A673 (cell line): Measurements from ENCODE around the gene FAM83G. TPM values are rescaled to one million over a fixed set of nuclear protein-coding genes. Genes with fewer than 3 reads are reported as not detected.

Experiments
- BruUV-seq: library from RNA; stranded (reverse); fragments of 400-500 nt; replicated peaks from 2 replicates; lab custom pipeline; 2021; lab: Mats Ljungman, UMichigan
- CTCF ChIA-PET: fragments of 300-600 bp; sonication (Branson Sonifier 250); formaldehyde crosslinking; loops from one replicate; lab custom pipeline; 2022; ENCODE audit warnings: antibody characterized with exemption; lab: Charles Lee
- POLR2A ChIA-PET: fragments of 300-600 bp; sonication (Branson Sonifier 250); formaldehyde crosslinking; loops from one replicate; lab custom pipeline; 2022; ENCODE audit warnings: antibody characterized with exemption; ENCODE audit not compliant: low non-redundant PET; lab: Charles Lee
- DNase-seq: peaks from one replicate; pipeline ENCODE4 v3.0.0-alpha.2; 2015; ENCODE audit warnings: low spot score
- H3K27ac ChIP-seq: fragments of 200-600 bp; sonication (generic); 2 replicates; pipeline ENCODE4 v1.5.1; 2016; ENCODE audit warnings: mixed run types, low read depth, mild to moderate bottlenecking, mixed read lengths, antibody characterized with exemption, low read length; ENCODE audit not compliant: poor library complexity, severe bottlenecking
- H3K27me3 ChIP-seq: fragments of 200-600 bp; sonication (generic); replicated peaks from 2 replicates; pipeline ENCODE4 v1.6.1; 2017; ENCODE audit warnings: mixed run types, low read depth, mild to moderate bottlenecking, mixed read lengths, antibody characterized with exemption, low read length; ENCODE audit not compliant: insufficient read depth, poor library complexity
- H3K36me3 ChIP-seq: fragments of 200-600 bp; sonication (generic); 2 replicates; pipeline ENCODE4 v1.6.1; 2016; ENCODE audit warnings: mixed run types, mild to moderate bottlenecking, mixed read lengths, antibody characterized with exemption, low read length; ENCODE audit not compliant: insufficient read depth, poor library complexity, severe bottlenecking
- H3K4me1 ChIP-seq: fragments of 200-600 bp; sonication (generic); 2 replicates; pipeline ENCODE4 v1.6.1; 2017; ENCODE audit warnings: mixed run types, mild to moderate bottlenecking, mixed read lengths, antibody characterized with exemption, low read length; ENCODE audit not compliant: insufficient read depth, poor library complexity, severe bottlenecking
- H3K4me3 ChIP-seq: fragments of 200-600 bp; sonication (generic); 2 replicates; pipeline ENCODE4 v1.5.1; 2016; ENCODE audit warnings: low read depth, mixed run types, mild to moderate bottlenecking, mixed read lengths, low read length; ENCODE audit not compliant: poor library complexity, severe bottlenecking
- H3K9me3 ChIP-seq: fragments of 200-600 bp; sonication (generic); 2 replicates; pipeline ENCODE4 v1.6.1; 2016; ENCODE audit warnings: mixed run types, low read depth, mild to moderate bottlenecking, mixed read lengths, antibody characterized with exemption, low read length; ENCODE audit not compliant: poor library complexity, severe bottlenecking
- EZH2 ChIP-seq: fragments of 200-600 bp; sonication (generic); IDR thresholded peaks from 2 replicates; pipeline ENCODE4 v1.6.1; 2017; ENCODE audit warnings: borderline replicate concordance, low read depth, mild to moderate bottlenecking, mixed read lengths, antibody characterized with exemption, low read length; ENCODE audit not compliant: poor library complexity, severe bottlenecking
- intact Hi-C: fragments of 100-400 bp; cut with micrococcal nuclease; formaldehyde crosslinking; loops from one replicate; pipeline ENCODE4 v1.10.0; 2022; ENCODE audit not compliant: unreplicated experiment
- total RNA-seq: library from RNA; stranded (reverse); gene quantifications from 2 replicates; pipeline ENCODE4 v1.2.3, GENCODE V29; 2021
- TF ChIP-seq, protein P1 (sequence below): fragments of 300-800, 200-600 bp; sonication (generic); conservative IDR thresholded peaks from 2 replicates; pipeline ENCODE4 v1.5.1; 2017; ENCODE audit warnings: low read depth, mild to moderate bottlenecking, antibody characterized with exemption, low read length, moderate library complexity, mixed read lengths

FAM83G gene
- total RNA-seq, 1 experiment from 2014 or later = 12.4 TPM

DNA sequence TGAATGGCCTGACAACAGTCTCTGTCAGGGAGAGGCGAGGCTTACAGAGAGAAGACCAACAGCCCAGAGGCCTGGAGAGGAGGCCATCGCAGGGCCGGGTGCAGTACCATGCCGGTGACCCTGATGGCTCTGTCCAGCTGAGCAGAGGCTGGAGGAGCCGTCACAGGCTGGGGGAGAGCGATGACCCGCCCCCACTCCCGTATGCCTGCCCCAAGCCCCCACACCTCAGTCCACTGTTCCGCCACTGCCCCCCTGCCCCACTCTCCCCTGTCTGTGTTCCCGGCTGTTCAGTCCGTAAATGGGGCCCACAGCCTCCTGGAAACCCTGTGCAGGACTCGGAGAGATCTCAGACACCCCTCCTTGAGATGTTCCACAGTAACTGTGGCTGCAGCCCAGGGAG, 12.8 kb upstream of the FAM83G start:
- DNase-seq = no peak
- Histone ChIP-seq H3K9me3 (no peaks in the 10 kb centered on the region), H3K27me3 (no peaks in the 10 kb centered on the region), H3K4me3 (no peak overlapping the region), H3K27ac (no peak overlapping the region), H3K4me1 (no peaks in the 10 kb centered on the region), H3K36me3 (no peaks in the 10 kb centered on the region)
- no peak for TF ChIP-seq EZH2
- TF ChIP-seq, protein P1, sequence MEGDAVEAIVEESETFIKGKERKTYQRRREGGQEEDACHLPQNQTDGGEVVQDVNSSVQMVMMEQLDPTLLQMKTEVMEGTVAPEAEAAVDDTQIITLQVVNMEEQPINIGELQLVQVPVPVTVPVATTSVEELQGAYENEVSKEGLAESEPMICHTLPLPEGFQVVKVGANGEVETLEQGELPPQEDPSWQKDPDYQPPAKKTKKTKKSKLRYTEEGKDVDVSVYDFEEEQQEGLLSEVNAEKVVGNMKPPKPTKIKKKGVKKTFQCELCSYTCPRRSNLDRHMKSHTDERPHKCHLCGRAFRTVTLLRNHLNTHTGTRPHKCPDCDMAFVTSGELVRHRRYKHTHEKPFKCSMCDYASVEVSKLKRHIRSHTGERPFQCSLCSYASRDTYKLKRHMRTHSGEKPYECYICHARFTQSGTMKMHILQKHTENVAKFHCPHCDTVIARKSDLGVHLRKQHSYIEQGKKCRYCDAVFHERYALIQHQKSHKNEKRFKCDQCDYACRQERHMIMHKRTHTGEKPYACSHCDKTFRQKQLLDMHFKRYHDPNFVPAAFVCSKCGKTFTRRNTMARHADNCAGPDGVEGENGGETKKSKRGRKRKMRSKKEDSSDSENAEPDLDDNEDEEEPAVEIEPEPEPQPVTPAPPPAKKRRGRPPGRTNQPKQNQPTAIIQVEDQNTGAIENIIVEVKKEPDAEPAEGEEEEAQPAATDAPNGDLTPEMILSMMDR = no peak
- BruUV-seq = no TSS peak
- ChIA-PET POLR2A (no interaction called here), CTCF (no interaction called here)
- intact Hi-C loops = no loop called here

DNA sequence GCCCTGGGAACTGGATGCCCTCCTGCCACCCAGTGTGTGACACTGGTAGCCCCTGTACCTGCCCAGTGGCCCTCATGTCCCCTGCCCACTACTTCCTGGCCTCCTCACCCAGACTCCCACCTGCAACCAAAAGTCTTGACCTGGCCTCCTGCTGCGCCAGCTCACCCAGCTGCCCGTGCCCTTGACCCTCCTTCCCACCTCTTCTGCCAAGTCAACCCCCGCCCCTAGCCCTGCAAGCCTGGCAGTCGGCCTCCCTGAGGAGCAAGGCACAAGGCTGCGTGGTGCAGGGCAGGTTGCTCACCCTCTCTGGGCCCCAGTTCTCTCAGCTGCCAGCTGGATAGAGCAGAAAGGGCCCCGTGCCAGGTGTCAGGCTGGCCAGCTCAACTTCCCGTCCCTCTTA, 12.3 kb upstream of the FAM83G start:
- no peak for DNase-seq
- intact Hi-C loops = no loop called here
- H3K9me3 ChIP-seq = no peaks in the 10 kb centered on the region
- no peaks in the 10 kb centered on the region for H3K27me3 ChIP-seq
- H3K27ac ChIP-seq = no peak overlapping the region
- ChIA-PET CTCF (no interaction called here), POLR2A (no interaction called here)
- no peaks in the 10 kb centered on the region for H3K4me1 ChIP-seq
- TF ChIP-seq, protein P1 = no peak
- TF ChIP-seq EZH2 = no peak
- no peak overlapping the region for H3K4me3 ChIP-seq
- no TSS peak for BruUV-seq
- H3K36me3 ChIP-seq = no peaks in the 10 kb centered on the region

DNA sequence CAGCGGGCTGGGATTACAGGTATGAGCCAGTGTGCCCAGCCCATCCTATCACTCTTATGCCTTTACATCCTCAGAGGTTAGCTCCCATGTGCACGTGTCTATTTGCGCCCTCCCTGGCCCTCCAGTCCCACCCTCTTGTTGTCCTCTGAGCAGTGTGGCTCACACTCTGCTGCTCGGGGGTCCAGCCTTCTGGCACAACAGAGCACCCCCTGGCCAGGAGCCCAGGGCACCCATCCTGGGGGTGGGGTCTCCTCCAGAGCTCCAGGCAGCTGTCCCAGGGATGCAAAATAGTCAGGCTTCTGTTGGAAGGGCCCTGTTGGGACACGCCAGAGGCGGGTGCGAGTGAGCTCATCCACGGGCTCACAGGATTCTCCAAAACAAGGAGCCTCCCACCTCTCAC, 11.7 kb upstream of the FAM83G start:
- no peaks in the 10 kb centered on the region for H3K9me3 ChIP-seq
- ChIA-PET CTCF (no interaction called here), POLR2A (no interaction called here)
- no TSS peak for BruUV-seq
- no peak overlapping the region for H3K27ac ChIP-seq
- H3K4me3 ChIP-seq = no peak overlapping the region
- H3K27me3 ChIP-seq = no peaks in the 10 kb centered on the region
- TF ChIP-seq EZH2 = no peak
- TF ChIP-seq, protein P1 = no peak
- H3K4me1 ChIP-seq = no peaks in the 10 kb centered on the region
- intact Hi-C loops = no loop called here
- no peaks in the 10 kb centered on the region for H3K36me3 ChIP-seq
- no peak for DNase-seq
